Measurements from ENCODE around the gene UBTF.
"Not testable (repeated sequence)": the region's sequence is repeated elsewhere in the genome, so short reads cannot be mapped to it uniquely, and the experiment has no call there.

UBTF gene

DNA sequence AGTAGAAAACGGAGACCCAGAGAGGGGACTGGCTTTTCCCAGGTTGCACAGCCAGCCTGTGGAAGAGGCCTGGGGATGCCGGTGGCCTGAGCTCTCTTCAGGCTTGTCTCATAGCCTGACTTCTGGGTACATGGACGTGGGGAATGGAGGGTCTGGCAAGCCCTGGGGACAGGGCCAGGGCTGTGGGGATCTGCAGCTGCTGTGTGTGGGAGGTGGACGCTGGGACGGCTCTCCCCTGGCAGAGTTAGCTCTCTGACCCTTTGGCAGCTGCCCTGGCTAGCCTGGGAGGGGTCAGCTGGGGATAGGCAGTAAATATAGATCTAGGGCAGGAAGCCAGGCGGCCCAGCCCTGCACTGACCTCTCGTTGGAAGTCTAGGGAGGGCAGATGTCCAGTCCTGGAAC lies 28.0 kb upstream of the UBTF start:
- no peak overlapping the region for H3K27ac ChIP-seq
- DNase-seq (ENCODE audit: low spot score): no peak
- POLR2A ChIA-PET (ENCODE audit: low non-redundant PET): no interaction called here
- TF ChIP-seq, protein P1, sequence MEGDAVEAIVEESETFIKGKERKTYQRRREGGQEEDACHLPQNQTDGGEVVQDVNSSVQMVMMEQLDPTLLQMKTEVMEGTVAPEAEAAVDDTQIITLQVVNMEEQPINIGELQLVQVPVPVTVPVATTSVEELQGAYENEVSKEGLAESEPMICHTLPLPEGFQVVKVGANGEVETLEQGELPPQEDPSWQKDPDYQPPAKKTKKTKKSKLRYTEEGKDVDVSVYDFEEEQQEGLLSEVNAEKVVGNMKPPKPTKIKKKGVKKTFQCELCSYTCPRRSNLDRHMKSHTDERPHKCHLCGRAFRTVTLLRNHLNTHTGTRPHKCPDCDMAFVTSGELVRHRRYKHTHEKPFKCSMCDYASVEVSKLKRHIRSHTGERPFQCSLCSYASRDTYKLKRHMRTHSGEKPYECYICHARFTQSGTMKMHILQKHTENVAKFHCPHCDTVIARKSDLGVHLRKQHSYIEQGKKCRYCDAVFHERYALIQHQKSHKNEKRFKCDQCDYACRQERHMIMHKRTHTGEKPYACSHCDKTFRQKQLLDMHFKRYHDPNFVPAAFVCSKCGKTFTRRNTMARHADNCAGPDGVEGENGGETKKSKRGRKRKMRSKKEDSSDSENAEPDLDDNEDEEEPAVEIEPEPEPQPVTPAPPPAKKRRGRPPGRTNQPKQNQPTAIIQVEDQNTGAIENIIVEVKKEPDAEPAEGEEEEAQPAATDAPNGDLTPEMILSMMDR (conservative IDR thresholded peaks at IDR 0.05; ENCODE audit: low read depth): no peak
- CTCF ChIA-PET: no interaction called here

- DNase-seq (ENCODE audit: low spot score): no peak
- no peak overlapping the region for H3K27ac ChIP-seq
- TF ChIP-seq, protein P1 (conservative IDR thresholded peaks at IDR 0.05; ENCODE audit: low read depth): no peak
- ChIA-PET POLR2A (ENCODE audit: low non-redundant PET) (no interaction called here), CTCF (no interaction called here)
Measured at GRCh38 chr17:44241106-44241624, 21.7 kb upstream of the UBTF start.

DNA sequence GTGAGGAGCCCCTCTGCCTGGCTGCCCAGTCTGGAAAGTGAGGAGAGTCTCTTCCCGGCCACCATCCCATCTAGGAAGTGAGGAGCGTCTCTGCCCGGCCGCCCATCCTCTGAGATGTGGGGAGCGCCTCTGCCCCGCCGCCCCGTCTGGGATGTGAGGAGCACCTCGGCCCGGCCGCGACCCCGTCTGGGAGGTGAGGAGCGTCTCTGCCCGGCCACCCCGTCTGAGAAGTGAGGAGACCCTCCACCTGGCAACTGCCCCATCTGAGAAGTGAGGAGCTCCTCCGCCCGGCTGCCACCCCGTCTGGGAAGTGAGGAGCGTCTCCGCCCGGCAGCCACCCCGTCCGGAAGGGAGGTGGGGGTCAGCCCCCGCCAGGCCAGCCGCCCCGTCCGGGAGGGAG lies 18.4 kb upstream of the UBTF start:
- H3K27ac ChIP-seq; CTCF ChIA-PET; DNase-seq (ENCODE audit: low spot score); POLR2A ChIA-PET (ENCODE audit: low non-redundant PET): not testable (repeated sequence)

GRCh38 chr17:44236444-44236991 lies 17.0 kb upstream of the UBTF start:
- DNase-seq (ENCODE audit: low spot score): no peak
- ChIA-PET CTCF (interaction anchor here (0.5 to 0.6 kb wide), 2 partner anchors 57 to 233 kb away, joined by 3 read pairs; no protein-coding TSS in a partner anchor), POLR2A (ENCODE audit: low non-redundant PET) (no interaction called here)
- TF ChIP-seq, protein P1 (conservative IDR thresholded peaks at IDR 0.05; ENCODE audit: low read depth): no peak
- no peak overlapping the region for H3K27ac ChIP-seq

- ChIA-PET CTCF (interaction anchor here (0.7 kb wide), 1 partner anchor 15 kb away, joined by 3 read pairs; no protein-coding TSS in a partner anchor), POLR2A (ENCODE audit: low non-redundant PET) (no interaction called here)
- H3K27ac ChIP-seq: peak overlapping the region; percentile 72
- DNase-seq (ENCODE audit: low spot score): peak; percentile 85
- TF ChIP-seq, protein P1 (conservative IDR thresholded peaks at IDR 0.05; ENCODE audit: low read depth): no peak
Measured at GRCh38 chr17:44235583-44235936, 16.1 kb upstream of the UBTF start.

DNA sequence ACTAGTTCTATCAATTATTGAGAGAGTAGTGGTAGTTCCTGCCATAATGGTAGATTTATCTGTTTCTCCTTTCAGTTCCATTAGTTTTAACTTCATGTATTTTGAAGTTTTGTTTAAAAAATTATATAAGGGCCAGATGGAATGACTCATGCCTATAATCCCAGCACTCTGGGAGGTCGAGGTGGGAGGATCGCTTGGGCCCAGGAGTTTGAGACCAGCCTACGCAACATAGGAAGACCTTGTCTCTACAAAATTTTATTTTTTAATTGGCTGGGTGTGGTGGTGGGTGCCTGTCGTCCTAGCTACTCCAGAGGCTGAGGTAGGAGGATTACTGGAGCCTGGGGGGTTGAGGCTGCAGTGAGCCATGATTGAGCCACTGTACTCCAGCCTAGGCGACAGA lies 14.1 kb upstream of the UBTF start:
- no peak for DNase-seq (ENCODE audit: low spot score)
- TF ChIP-seq, protein P1 (conservative IDR thresholded peaks at IDR 0.05; ENCODE audit: low read depth): no peak
- H3K27ac ChIP-seq: no peak overlapping the region
- ChIA-PET POLR2A (ENCODE audit: low non-redundant PET) (no interaction called here), CTCF (no interaction called here)

GRCh38 chr17:44232061-44232460 lies 12.6 kb upstream of the UBTF start:
- TF ChIP-seq, protein P1 (conservative IDR thresholded peaks at IDR 0.05; ENCODE audit: low read depth): no peak
- no peak for DNase-seq (ENCODE audit: low spot score)
- CTCF ChIA-PET: no interaction called here
- POLR2A ChIA-PET (ENCODE audit: low non-redundant PET): interaction anchor here (1.0 kb wide), 1 partner anchor 45 kb away, joined by 3 read pairs; the partner anchor contains the start of gene TMUB2
- H3K27ac ChIP-seq: no peak overlapping the region

Measured in RWPE1 (cell line).